Neuronal stem cell (in vitro differentiated cells): ENCODE data around the gene HNRNPC.

Experiments used
- DNase-seq: peaks from one replicate; pipeline ENCODE4 v3.0.0-alpha.2; 2013; ENCODE audit warnings: low spot score
- H2AFZ ChIP-seq: one replicate; pipeline ENCODE4 v1.6.1; 2013; ENCODE audit warnings: mild to moderate bottlenecking, low read length, inconsistent platforms
- H2AK5ac ChIP-seq: 2 replicates; pipeline ENCODE4 v1.6.1; 2013; ENCODE audit warnings: low read depth, mild to moderate bottlenecking, inconsistent platforms, low read length, moderate library complexity, mixed read lengths
- H2BK120ac ChIP-seq: 2 replicates; pipeline ENCODE4 v1.6.1; 2013; ENCODE audit warnings: low read depth, mild to moderate bottlenecking, inconsistent platforms, low read length, moderate library complexity, mixed read lengths
- H2BK12ac ChIP-seq: one replicate; pipeline ENCODE4 v1.6.1; 2013; ENCODE audit warnings: low read length, inconsistent platforms
- H2BK15ac ChIP-seq: 2 replicates; pipeline ENCODE4 v1.6.1; 2013; ENCODE audit warnings: mild to moderate bottlenecking, low read length, inconsistent platforms, mixed read lengths
- H2BK5ac ChIP-seq: one replicate; pipeline ENCODE4 v1.6.1; 2013; ENCODE audit warnings: inconsistent platforms, mild to moderate bottlenecking, low read length, moderate library complexity
- H3K14ac ChIP-seq: one replicate; pipeline ENCODE4 v1.6.1; 2013; ENCODE audit warnings: low read length, inconsistent platforms
- H3K18ac ChIP-seq: 2 replicates; pipeline ENCODE4 v1.6.1; 2013; ENCODE audit warnings: low read length, inconsistent platforms
- H3K23ac ChIP-seq: 2 replicates; pipeline ENCODE4 v1.6.1; 2013; ENCODE audit warnings: low read depth, mild to moderate bottlenecking, mixed read lengths, low read length, inconsistent platforms; ENCODE audit not compliant: poor library complexity
- H3K27ac ChIP-seq: replicated peaks from 3 replicates; pipeline ENCODE4 v1.5.1; 2013; ENCODE audit warnings: low read length, inconsistent platforms
- H3K27me3 ChIP-seq, 3 experiments: 2 replicates each; pipeline ENCODE4 v1.6.1; 2013; ENCODE audit warnings: low read length in 3 of 3, mild to moderate bottlenecking in 2 of 3, inconsistent platforms in 1 of 3, low read depth in 1 of 3, mixed read lengths in 1 of 3, moderate library complexity in 1 of 3; ENCODE audit not compliant: control insufficient read depth in 3 of 3, insufficient read depth in 3 of 3
- H3K36me3 ChIP-seq, 2 donors: replicated peaks in 1 of 2; 2 replicates each; pipeline ENCODE4 v1.6.1; 2013; ENCODE audit warnings: low read length in 2 of 2; ENCODE audit not compliant: control insufficient read depth in 2 of 2, insufficient read depth in 2 of 2
- H3K4ac ChIP-seq: 2 replicates; pipeline ENCODE4 v1.6.1; 2013; ENCODE audit warnings: inconsistent platforms, mild to moderate bottlenecking, low read length, moderate library complexity
- H3K4me1 ChIP-seq, 2 donors: 1 replicate in 1 of 2; 2 replicates in 1 of 2; pipeline ENCODE4 v1.6.1; 2013; ENCODE audit warnings: low read length in 2 of 2, low read depth in 1 of 2; ENCODE audit not compliant: control insufficient read depth in 2 of 2, insufficient read depth in 1 of 2
- H3K4me2 ChIP-seq: one replicate; pipeline ENCODE4 v1.6.1; 2013; ENCODE audit warnings: mild to moderate bottlenecking, low read length, inconsistent platforms; ENCODE audit not compliant: insufficient read depth, poor library complexity, severe bottlenecking
- H3K4me3 ChIP-seq, 2 donors: 2 replicates each; pipeline ENCODE4 v1.5.1; 2013; ENCODE audit warnings: low read length in 2 of 2, mild to moderate bottlenecking in 2 of 2, inconsistent platforms in 1 of 2, moderate library complexity in 1 of 2
- H3K79me1 ChIP-seq: one replicate; pipeline ENCODE4 v1.6.1; 2013; ENCODE audit warnings: low read depth, mild to moderate bottlenecking, inconsistent platforms, low read length, moderate library complexity
- H3K9ac ChIP-seq: one replicate; pipeline ENCODE4 v1.6.1; 2013; ENCODE audit warnings: mild to moderate bottlenecking, low read depth, low read length, inconsistent platforms; ENCODE audit not compliant: poor library complexity
- H3K9me3 ChIP-seq, 2 donors: replicated peaks in 1 of 2; 2 replicates each; pipeline versions ENCODE3 to v1.6.1; 2013; ENCODE audit warnings: low read length in 2 of 2, mild to moderate bottlenecking in 2 of 2, inconsistent platforms in 1 of 2, low read depth in 1 of 2, mixed read lengths in 1 of 2, moderate library complexity in 1 of 2; ENCODE audit not compliant: control insufficient read depth in 2 of 2, insufficient read depth in 1 of 2
- H4K8ac ChIP-seq: one replicate; pipeline ENCODE4 v1.6.1; 2013; ENCODE audit warnings: low read depth, mild to moderate bottlenecking, inconsistent platforms, low read length, moderate library complexity
- H4K91ac ChIP-seq: one replicate; pipeline ENCODE4 v1.6.1; 2013; ENCODE audit warnings: low read length, low read depth, mild to moderate bottlenecking, inconsistent platforms; ENCODE audit not compliant: poor library complexity
- WGBS, 2 donors: extraction: QIAGEN DNeasy Blood & Tissue Kit; methylation state at CpG; one replicate each; pipeline ENCODE4 v1.1.7; 2013; ENCODE audit warnings: missing lambda C conversion rate in 2 of 2, mixed read lengths in 1 of 2; ENCODE audit not compliant: insufficient read length in 2 of 2, insufficient replicate concordance in 1 of 2; ENCODE audit errors: extremely low coverage in 2 of 2; 5-methylcytosine and 5-hydroxymethylcytosine counted together

Gene HNRNPC

GRCh38 chr14:21211509-21211908 lies 57.7 kb downstream of the HNRNPC start:
- H3K4me2 ChIP-seq = no peak overlapping the region
- H2AFZ ChIP-seq = no peak overlapping the region
- no peak overlapping the region for H3K18ac ChIP-seq
- H2BK15ac ChIP-seq = no peak overlapping the region
- H3K4me3 ChIP-seq = no peak overlapping the region
- H3K36me3 ChIP-seq = peaks cover 27 to 95% of the 10 kb centered on the region in 2 donors
- H4K8ac ChIP-seq = no peak overlapping the region
- DNase-seq = no peak
- H3K9ac ChIP-seq = no peak overlapping the region
- no peak overlapping the region for H2BK120ac ChIP-seq
- WGBS, 2 donors = no CpG with 5 or more reads among the region's 3 CpGs
- no peak overlapping the region for H3K14ac ChIP-seq
- H3K4ac ChIP-seq = no peak overlapping the region
- H2BK5ac ChIP-seq = no peak overlapping the region
- no peaks in the 10 kb centered on the region for H3K4me1 ChIP-seq
- no peak overlapping the region for H3K23ac ChIP-seq
- no peak overlapping the region for H2AK5ac ChIP-seq
- H3K79me1 ChIP-seq = no peaks in the 10 kb centered on the region
- no peaks in the 10 kb centered on the region for H3K9me3 ChIP-seq
- H3K27ac ChIP-seq = no peak overlapping the region
- H4K91ac ChIP-seq = no peak overlapping the region
- no peaks in the 10 kb centered on the region for H3K27me3 ChIP-seq
- H2BK12ac ChIP-seq = no peak overlapping the region

- DNase-seq = no peak
- Histone ChIP-seq H2BK12ac (no peak overlapping the region), H3K4ac (no peak overlapping the region), H3K4me2 (no peak overlapping the region), H4K8ac (no peak overlapping the region), H3K9ac (no peak overlapping the region), H4K91ac (no peak overlapping the region), H2BK5ac (no peak overlapping the region), H3K79me1 (no peaks in the 10 kb centered on the region), H3K4me1 (no peaks in the 10 kb centered on the region), H3K14ac (no peak overlapping the region), H3K36me3 (peaks cover 29 to 95% of the 10 kb centered on the region in 2 donors), H3K27ac (no peak overlapping the region), H2BK15ac (no peak overlapping the region), H3K18ac (no peak overlapping the region), H3K4me3 (no peak overlapping the region), H3K9me3 (no peaks in the 10 kb centered on the region), H2AFZ (no peak overlapping the region), H3K23ac (no peak overlapping the region), H2BK120ac (no peak overlapping the region), H3K27me3 (no peaks in the 10 kb centered on the region), H2AK5ac (no peak overlapping the region)
- no CpG with 5 or more reads among the region's 1 CpG for WGBS, 2 donors
These were observed 59.2 kb downstream of the HNRNPC start for GRCh38 chr14:21210023-21210422.

- Histone ChIP-seq H3K18ac (no peak overlapping the region), H3K23ac (no peak overlapping the region), H2AK5ac (no peak overlapping the region), H3K4me3 (no peak overlapping the region), H4K91ac (no peak overlapping the region), H3K4ac (no peak overlapping the region), H3K36me3 (peaks cover 29 to 95% of the 10 kb centered on the region in 2 donors), H2AFZ (no peak overlapping the region), H2BK12ac (no peak overlapping the region), H3K4me1 (no peaks in the 10 kb centered on the region), H3K9ac (no peak overlapping the region), H2BK120ac (no peak overlapping the region), H3K9me3 (no peaks in the 10 kb centered on the region), H2BK15ac (no peak overlapping the region), H3K14ac (no peak overlapping the region), H4K8ac (no peak overlapping the region), H3K79me1 (no peaks in the 10 kb centered on the region), H3K27me3 (no peaks in the 10 kb centered on the region), H3K27ac (no peak overlapping the region), H2BK5ac (no peak overlapping the region), H3K4me2 (no peak overlapping the region)
- no peak for DNase-seq
- WGBS, 2 donors = no CpG with 5 or more reads among the region's 1 CpG
These were observed 60.1 kb downstream of the HNRNPC start for GRCh38 chr14:21209185-21209584.

- H3K4me3 ChIP-seq = no peak overlapping the region
- H3K9ac ChIP-seq = no peak overlapping the region
- H3K27me3 ChIP-seq = no peaks in the 10 kb centered on the region
- H3K14ac ChIP-seq = no peak overlapping the region
- H3K27ac ChIP-seq = no peak overlapping the region
- H2AFZ ChIP-seq = no peak overlapping the region
- no peak overlapping the region for H3K4ac ChIP-seq
- H3K9me3 ChIP-seq = no peaks in the 10 kb centered on the region
- no peak overlapping the region for H3K4me2 ChIP-seq
- WGBS, 2 donors = no CpG with 5 or more reads among the region's 4 CpGs
- no peak overlapping the region for H2BK120ac ChIP-seq
- no peaks in the 10 kb centered on the region for H3K79me1 ChIP-seq
- H3K4me1 ChIP-seq = peaks cover 0 to 4% of the 10 kb centered on the region in 2 donors
- no peak overlapping the region for H2BK5ac ChIP-seq
- no peak overlapping the region for H2BK12ac ChIP-seq
- no peak overlapping the region for H4K8ac ChIP-seq
- H3K23ac ChIP-seq = no peak overlapping the region
- H3K18ac ChIP-seq = no peak overlapping the region
- H2BK15ac ChIP-seq = no peak overlapping the region
- H3K36me3 ChIP-seq = peaks cover 29 to 95% of the 10 kb centered on the region in 2 donors
- DNase-seq = no peak
- H4K91ac ChIP-seq = no peak overlapping the region
- H2AK5ac ChIP-seq = no peak overlapping the region
These were observed 60.7 kb downstream of the HNRNPC start for GRCh38 chr14:21208554-21208953.
